Spleen (tissue), 7 donors: Measurements from ENCODE around the gene TMEM120B.
"Not testable (repeated sequence)": the region's sequence is repeated elsewhere in the genome, so short reads cannot be mapped to it uniquely, and the experiment has no call there.

Experiments
- POLR2AphosphoS5 ChIP-seq, 3 donors: sonication (generic); formaldehyde crosslinking; IDR thresholded peaks; one replicate each; pipeline ENCODE4 v1.5.1; 2017; ENCODE audit warnings: antibody characterized with exemption in 3 of 3
- TF ChIP-seq, protein P1 (sequence below), 11 experiments: fragments of 200-600 bp in 7 of 11; fragments of 450-650 bp in 4 of 11; sonication (generic) in 4 of 11; IDR thresholded peaks in 8 of 11; conservative IDR thresholded peaks in 3 of 11; 1 replicate in 7 of 11; 2 replicates in 4 of 11; pipeline versions ENCODE4 v1.4.0 to v1.8.0; 2016 to 2021; ENCODE audit warnings: antibody characterized with exemption in 11 of 11, inconsistent platforms in 4 of 11, mild to moderate bottlenecking in 1 of 11
- donor health status: DM: no; HTN: no; CAD: no; lungs with moderate emphysema.
- donor health status: DM: no; HTN: no; CAD: no.
- donor health status: DM: no; HTN: no; CAD: no.

DNA sequence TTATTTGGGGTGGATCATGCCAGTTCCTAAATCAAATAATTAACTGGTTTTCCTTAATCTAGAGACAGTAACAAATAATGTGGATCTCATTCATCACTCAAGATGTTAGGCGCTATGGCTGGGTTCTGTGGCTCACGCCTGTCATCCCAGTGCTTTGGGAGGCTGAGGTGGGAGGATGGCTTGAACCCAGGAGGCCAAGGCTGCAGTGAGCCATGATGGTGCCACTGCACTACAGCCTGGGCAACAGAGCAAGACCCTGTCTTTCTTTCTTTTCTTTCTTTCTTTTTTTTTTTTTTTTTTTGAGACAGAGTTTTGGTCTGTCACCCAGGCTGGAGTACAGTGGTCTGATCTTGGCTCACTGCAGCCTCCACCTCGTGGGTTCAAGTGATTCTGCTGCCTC lies 19.8 kb upstream of the TMEM120B start:
- TF ChIP-seq, protein P1, sequence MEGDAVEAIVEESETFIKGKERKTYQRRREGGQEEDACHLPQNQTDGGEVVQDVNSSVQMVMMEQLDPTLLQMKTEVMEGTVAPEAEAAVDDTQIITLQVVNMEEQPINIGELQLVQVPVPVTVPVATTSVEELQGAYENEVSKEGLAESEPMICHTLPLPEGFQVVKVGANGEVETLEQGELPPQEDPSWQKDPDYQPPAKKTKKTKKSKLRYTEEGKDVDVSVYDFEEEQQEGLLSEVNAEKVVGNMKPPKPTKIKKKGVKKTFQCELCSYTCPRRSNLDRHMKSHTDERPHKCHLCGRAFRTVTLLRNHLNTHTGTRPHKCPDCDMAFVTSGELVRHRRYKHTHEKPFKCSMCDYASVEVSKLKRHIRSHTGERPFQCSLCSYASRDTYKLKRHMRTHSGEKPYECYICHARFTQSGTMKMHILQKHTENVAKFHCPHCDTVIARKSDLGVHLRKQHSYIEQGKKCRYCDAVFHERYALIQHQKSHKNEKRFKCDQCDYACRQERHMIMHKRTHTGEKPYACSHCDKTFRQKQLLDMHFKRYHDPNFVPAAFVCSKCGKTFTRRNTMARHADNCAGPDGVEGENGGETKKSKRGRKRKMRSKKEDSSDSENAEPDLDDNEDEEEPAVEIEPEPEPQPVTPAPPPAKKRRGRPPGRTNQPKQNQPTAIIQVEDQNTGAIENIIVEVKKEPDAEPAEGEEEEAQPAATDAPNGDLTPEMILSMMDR (IDR thresholded peaks at IDR 0.05 in 8 of 11, conservative IDR thresholded peaks at IDR 0.05 in 3 of 11): not testable (repeated sequence)
- TF ChIP-seq POLR2AphosphoS5 (IDR thresholded peaks at IDR 0.05): not testable (repeated sequence)
